HG03571 (cell line): ENCODE data around the gene BEND5.

Experiments used
- ATAC-seq: cut with Tn5 transposase; IDR thresholded peaks from one replicate; pipeline ENCODE4 v1.9.1; 2021; ENCODE audit not compliant: unreplicated experiment

The BEND5 gene

GRCh38 chr1:48776393-48777218 is at the start of gene BEND5:
BEND5 (minus strand) TSS chr1:48776891; CDS start chr1:48776831, 60 bp downstream.
- ATAC-seq: no peak

- no peak for ATAC-seq
These were observed 46.5 kb upstream of the BEND5 start for GRCh38 chr1:48823168-48823567.

- no peak for ATAC-seq
These were observed 43.8 kb upstream of the BEND5 start for GRCh38 chr1:48820491-48820890.

GRCh38 chr1:48817505-48818114 is 40.9 kb upstream of the BEND5 start:
- no peak for ATAC-seq

- no peak for ATAC-seq
These were observed 34.0 kb upstream of the BEND5 start for GRCh38 chr1:48810740-48811139.

GRCh38 chr1:48808496-48808895 is 31.8 kb upstream of the BEND5 start:
- no peak for ATAC-seq

- ATAC-seq: no peak
These were observed 31.0 kb upstream of the BEND5 start for GRCh38 chr1:48807554-48808260.

- ATAC-seq: no peak
These were observed 26.8 kb upstream of the BEND5 start for GRCh38 chr1:48803474-48803873.

GRCh38 chr1:48794816-48795215 is 18.1 kb upstream of the BEND5 start:
- ATAC-seq: no peak

GRCh38 chr1:48793863-48794262 is 17.2 kb upstream of the BEND5 start:
- ATAC-seq: peak; percentile 84

GRCh38 chr1:48792961-48793360 is 16.3 kb upstream of the BEND5 start:
- no peak for ATAC-seq

- ATAC-seq: peak; percentile 42
These were observed 13.7 kb upstream of the BEND5 start for GRCh38 chr1:48790397-48790796.

- no peak for ATAC-seq
These were observed 13.2 kb upstream of the BEND5 start for GRCh38 chr1:48789903-48790302.

GRCh38 chr1:48785869-48786268 is 9.2 kb upstream of the BEND5 start:
- ATAC-seq: no peak

GRCh38 chr1:48784301-48784700 is 7.6 kb upstream of the BEND5 start:
- no peak for ATAC-seq

GRCh38 chr1:48777219-48777895 is 666 bp upstream of the BEND5 start:
- no peak for ATAC-seq

- ATAC-seq: no peak
These were observed 779 bp downstream of the BEND5 start for GRCh38 chr1:48775831-48776392.

- ATAC-seq: peak; percentile 46
These were observed 3.6 kb downstream of the BEND5 start for GRCh38 chr1:48773133-48773532.

- ATAC-seq: no peak
These were observed 4.5 kb downstream of the BEND5 start for GRCh38 chr1:48772211-48772610.

- ATAC-seq: no peak
These were observed 5.1 kb downstream of the BEND5 start for GRCh38 chr1:48771561-48771960.

- no peak for ATAC-seq
These were observed 8.6 kb downstream of the BEND5 start for GRCh38 chr1:48767975-48768510.
